ENCODE results near the gene BRMS1.

- no peak for TF ChIP-seq CTCF (optimal IDR thresholded peaks at IDR 0.05 in 1 of 3, IDR thresholded peaks at IDR 0.05 in 1 of 3, conservative IDR thresholded peaks at IDR 0.05 in 1 of 3; ENCODE audit: extremely low read depth in 1 of 3, insufficient read depth in 2 of 3, low read length in 3 of 3)
- TF ChIP-seq EZH2 (IDR thresholded peaks at IDR 0.05; ENCODE audit: low read length) = no peak
These were observed 21.2 kb downstream of the BRMS1 start for GRCh38 chr11:66323684-66324083.
